GM18526 (cell line): ENCODE data around the gene SLC43A1.

Experiments used
- POLR2A ChIP-seq: IDR thresholded peaks from 3 replicates; pipeline ENCODE4 v1.6.1; 2011; ENCODE audit not compliant: insufficient read length; ENCODE audit errors: extremely low read depth

The SLC43A1 gene

DNA sequence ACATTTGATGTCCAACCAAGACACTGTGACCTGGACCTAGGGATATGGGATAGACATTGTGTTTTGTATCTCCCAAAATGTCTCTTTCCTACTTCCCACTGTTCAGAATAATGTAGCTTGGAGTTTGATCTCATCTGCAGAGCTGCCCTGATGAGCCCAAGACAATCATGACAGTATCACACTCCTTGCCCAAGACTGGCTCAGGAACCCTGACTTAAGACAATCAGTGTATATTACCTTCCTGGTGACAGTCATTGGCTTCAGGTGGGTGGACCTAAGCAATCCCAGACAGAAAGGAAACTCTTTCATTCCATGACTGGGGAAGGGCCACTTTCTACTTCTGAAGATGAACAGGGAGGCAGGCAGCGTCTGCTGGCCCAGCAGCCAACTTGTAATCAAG is 69.4 kb downstream of the SLC43A1 start:
- TF ChIP-seq POLR2A: no peak

GRCh38 chr11:57444362-57445121 is 71.0 kb downstream of the SLC43A1 start:
- TF ChIP-seq POLR2A: no peak

DNA sequence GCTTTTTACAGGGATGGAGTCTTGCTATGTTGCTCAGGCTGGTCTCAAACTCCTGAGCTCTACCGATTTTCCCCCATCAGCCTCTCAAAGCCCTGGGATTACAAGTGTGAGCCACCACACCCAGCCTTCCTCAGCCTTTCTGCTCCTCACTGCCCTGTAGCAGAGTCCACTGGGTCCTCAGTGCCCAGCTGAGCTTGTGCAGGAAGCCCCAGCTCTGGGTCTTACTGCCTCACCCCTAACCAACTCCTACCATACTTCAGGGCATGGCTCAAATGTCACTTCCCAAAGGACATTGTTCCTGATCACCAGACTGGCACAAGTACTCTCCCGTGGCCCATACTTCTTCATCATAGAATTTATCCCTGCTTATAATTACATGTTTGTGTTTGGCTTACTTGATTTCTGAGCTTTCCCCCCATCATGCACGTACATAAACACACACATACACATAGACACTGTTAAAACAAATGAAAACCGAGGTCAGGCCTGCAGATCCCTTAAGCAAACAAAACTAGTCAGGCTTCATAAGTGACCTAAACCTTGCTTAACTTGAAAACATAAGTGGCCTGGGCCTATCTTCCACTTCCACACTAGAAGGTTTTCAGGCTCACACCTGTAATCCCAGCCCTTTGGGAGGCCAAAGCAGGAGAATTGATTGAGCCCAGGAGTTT is 74.6 kb downstream of the SLC43A1 start:
- TF ChIP-seq POLR2A: no peak

DNA sequence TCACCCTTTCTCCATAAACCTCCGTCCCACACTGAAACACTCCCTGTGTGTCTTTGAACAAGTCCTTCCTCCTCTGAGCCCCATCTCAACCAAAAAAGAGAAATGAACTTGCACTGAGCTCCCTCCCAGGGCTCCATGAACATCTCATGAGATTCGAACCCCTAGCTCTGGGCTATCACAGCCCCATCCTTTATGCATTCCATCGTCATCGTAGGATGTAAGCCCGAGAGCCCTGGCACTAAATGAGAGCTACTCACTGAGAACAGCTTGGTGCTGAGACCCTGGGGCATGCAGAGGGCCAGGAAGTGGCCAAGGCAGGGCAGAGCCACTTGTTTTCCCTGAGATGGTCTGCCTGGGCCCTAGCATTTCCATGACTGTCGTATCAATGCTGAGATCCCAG is 75.7 kb downstream of the SLC43A1 start:
- no peak for TF ChIP-seq POLR2A

DNA sequence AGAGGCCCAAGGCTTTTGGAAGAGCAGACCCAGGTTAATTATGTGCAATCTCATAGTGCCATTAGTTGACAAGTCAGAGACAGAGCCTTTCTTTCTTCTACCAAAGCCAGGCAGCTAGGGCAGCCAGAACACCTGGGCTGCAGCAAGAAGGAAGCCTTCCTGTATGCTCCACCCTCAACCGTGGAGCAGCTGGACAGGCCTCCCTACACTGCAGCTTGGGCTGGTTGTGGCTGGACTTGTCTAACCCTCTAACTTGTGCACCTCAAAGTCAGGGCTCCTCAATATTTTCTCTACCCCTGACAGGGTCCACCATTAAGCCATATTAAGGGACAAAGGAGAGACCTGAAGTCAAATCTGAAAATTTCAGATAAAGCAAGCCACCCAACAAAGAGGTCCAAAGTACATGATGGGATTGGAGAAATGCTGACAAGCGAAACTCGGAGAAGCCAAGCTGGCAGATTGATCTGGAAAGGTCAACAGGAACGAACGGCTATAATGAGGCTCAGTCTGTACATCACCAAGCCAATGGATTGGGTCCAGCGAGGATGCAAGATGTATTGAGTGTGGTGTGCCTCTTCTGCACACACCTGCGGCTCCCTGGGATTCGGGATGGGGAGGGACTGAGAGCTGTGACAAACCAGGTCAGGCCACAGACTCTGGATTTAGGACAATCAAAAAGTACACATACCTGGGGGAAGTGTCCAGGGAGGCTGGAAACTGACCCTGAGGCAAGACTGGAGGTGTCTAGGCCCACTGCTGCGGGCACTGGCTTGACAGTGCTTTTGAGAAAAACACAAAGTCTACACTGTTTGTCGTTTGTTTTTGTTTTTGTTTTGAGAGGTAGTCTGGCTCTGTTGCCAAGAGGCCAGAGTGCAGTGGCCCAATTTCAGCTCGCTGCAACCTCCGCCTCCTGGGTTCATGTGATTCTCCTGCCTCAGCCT is 76.9 kb downstream of the SLC43A1 start:
- TF ChIP-seq POLR2A: no peak

DNA sequence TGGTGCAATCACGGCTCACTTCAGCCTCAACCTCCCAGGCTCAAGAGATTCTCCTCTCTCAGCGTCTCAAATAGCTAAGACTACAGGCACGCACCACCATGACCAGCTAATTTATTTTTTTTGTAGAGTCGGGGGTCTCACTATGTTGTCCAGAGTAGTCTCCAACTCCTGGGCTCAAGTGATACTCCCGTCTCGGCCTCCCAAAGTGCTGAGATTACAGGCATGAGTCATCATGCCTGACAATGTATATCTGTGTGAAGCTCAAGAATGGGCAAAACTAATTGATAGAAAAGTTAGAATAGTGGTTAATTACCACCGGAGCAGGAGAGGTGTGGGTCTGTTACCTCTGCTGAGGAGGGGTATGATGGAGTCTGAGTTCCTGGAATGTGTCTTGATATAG is 79.5 kb downstream of the SLC43A1 start:
- TF ChIP-seq POLR2A: no peak

DNA sequence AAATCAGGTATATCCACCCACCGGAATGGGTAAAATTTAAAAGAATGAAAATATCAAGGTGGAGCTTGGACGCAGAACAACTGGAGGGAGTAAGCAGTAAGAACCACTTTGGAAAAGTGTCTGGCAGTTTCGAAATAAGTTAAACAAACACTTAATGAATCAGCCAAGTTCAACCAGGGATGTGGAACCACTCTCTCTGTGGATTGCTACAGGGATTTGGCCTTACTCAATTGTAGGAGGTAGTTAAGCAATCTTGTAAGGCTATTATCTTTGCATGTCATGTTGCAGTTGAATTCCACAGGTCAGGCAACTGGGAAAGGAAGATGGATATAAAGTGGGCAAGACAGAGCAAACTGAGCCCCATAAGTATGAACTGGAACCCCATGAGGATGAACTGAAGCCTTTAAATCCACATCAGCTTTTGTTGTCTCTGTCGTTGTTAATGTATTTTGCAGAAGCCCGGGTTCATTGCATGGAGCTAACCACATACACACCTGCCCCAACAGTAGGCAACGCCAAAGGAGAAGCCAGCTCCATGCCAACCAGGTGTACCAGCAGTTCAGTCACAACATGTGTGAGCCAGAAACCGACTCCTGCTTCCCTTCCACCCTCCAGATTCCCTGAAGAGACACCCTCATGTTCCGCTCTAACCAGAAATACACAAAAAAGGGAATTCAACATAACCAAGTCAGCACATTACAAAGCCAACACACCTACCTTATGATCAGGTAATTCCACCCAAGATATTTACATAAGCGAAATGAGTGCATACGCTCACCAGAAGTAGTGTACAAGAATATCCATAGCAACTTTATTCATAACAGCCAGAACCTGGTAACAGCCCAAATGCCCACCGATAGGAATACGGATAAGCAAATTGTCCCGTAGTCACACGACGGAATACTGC is 80.6 kb downstream of the SLC43A1 start:
- TF ChIP-seq POLR2A: no peak
